ENCODE results near the gene AUTS2. TPM values are rescaled to one million over a fixed set of nuclear protein-coding genes. Genes with fewer than 3 reads are reported as not detected.

The AUTS2 gene
- total and polyA plus RNA-seq, 10 of the 15 experiments (the other 5 are each of a cell fraction or from before 2014, with no cell fraction given), result 6.4 to 55.6 (median 21.6) TPM

DNA sequence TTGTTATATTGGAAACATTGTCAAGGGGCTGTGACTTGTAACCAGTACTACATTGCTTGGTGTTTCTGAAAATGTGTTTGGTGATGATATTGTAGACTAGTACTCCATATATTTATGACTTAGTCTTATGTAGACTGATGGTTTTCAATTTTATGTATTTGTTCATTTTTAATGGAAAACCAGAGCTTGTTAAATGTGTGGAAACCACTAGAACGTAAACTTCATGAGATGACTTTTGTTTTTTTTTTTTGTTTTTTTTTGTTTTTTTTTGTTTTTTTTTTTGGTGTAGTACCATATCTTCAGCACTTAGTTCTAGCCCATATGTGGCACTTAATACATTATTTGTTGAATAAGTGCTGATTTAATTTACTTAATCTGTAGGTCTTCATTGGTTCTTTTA lies 518.6 kb downstream of the AUTS2 start:
- ATAC-seq (no peak), DNase-seq (ENCODE audit: low read depth, low spot score) (no peak), FAIRE-seq (no peak)
- in situ Hi-C loops (cut with MboI), result no loop called here
- BruUV-seq (replicated peaks), result no TSS peak
- H3K27ac ChIP-seq (ENCODE audit: control insufficient read depth, insufficient read depth), result no peak overlapping the region
- no peaks in the 10 kb centered on the region for H3K4me1 ChIP-seq (ENCODE audit: control insufficient read depth, insufficient read depth, low read length)
- no peaks in the 10 kb centered on the region for H3K79me2 ChIP-seq (ENCODE audit: control insufficient read depth, insufficient read depth, low read length)
- ChIA-PET RAD21 (ENCODE audit: unreplicated experiment) (no interaction called here), CTCF (interaction anchor here (0.6 kb wide), 3 partner anchors 11 to 63 kb away, joined by 3 read pairs; no protein-coding TSS in a partner anchor), POLR2A (interaction anchor here (1.1 kb wide), 1 partner anchor 580 kb away, joined by 3 read pairs; no protein-coding TSS in a partner anchor), SMC1A (ENCODE audit: uncharacterized antibody, unreplicated experiment) (interaction anchor here (1.2 kb wide), 1 partner anchor 53 kb away, joined by 3 read pairs; no protein-coding TSS in a partner anchor)
- no peaks in the 10 kb centered on the region for H4K20me1 ChIP-seq (ENCODE audit: control insufficient read depth, insufficient read depth)
- no peak for TF ChIP-seq ZNF207 (IDR thresholded peaks at IDR 0.05; ENCODE audit: borderline replicate concordance)
- no peak for TF ChIP-seq MEF2B (IDR thresholded peaks at IDR 0.05; ENCODE audit: partially characterized antibody, poor library complexity, severe bottlenecking)
- TF ChIP-seq ETV6 (conservative IDR thresholded peaks at IDR 0.05 in 1 of 2, IDR thresholded peaks at IDR 0.05 in 1 of 2; ENCODE audit: borderline replicate concordance in 1 of 2, low read depth in 1 of 2), result no peak
- TF ChIP-seq SIN3A (IDR thresholded peaks at IDR 0.05; ENCODE audit: low read depth, low read length), result no peak
- TF ChIP-seq BCL11A (IDR thresholded peaks at IDR 0.05; ENCODE audit: low read depth, low read length), result no peak
- no peak for TF ChIP-seq RBBP5 (conservative IDR thresholded peaks at IDR 0.05)
- no peak for TF ChIP-seq FOXM1 (IDR thresholded peaks at IDR 0.05; ENCODE audit: low read depth, low read length)
- no peak for TF ChIP-seq MEF2A (IDR thresholded peaks at IDR 0.05; ENCODE audit: insufficient read depth, low read depth, low read length)
- TF ChIP-seq, protein P1, sequence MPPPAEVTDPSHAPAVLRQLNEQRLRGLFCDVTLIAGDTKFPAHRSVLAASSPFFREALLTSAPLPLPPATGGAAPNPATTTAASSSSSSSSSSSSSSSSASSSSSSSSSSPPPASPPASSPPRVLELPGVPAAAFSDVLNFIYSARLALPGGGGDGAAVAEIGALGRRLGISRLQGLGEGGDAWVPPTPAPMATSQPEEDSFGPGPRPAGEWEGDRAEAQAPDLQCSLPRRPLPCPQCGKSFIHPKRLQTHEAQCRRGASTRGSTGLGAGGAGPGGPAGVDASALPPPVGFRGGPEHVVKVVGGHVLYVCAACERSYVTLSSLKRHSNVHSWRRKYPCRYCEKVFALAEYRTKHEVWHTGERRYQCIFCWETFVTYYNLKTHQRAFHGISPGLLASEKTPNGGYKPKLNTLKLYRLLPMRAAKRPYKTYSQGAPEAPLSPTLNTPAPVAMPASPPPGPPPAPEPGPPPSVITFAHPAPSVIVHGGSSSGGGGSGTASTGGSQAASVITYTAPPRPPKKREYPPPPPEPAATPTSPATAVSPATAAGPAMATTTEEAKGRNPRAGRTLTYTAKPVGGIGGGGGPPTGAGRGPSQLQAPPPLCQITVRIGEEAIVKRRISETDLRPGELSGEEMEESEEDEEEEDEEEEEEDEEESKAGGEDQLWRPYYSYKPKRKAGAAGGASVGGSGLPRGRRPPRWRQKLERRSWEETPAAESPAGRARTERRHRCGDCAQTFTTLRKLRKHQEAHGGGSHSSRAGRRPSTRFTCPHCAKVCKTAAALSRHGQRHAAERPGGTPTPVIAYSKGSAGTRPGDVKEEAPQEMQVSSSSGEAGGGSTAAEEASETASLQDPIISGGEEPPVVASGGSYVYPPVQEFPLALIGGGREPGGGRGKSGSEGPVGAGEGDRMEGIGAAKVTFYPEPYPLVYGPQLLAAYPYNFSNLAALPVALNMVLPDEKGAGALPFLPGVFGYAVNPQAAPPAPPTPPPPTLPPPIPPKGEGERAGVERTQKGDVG (CRISPR knock-in tag; IDR thresholded peaks at IDR 0.05), result no peak
- no peaks in the 10 kb centered on the region; a peak in 1 of 4 replicates for H3K36me3 ChIP-seq (ENCODE audit: control insufficient read depth in 2 of 2, insufficient read depth in 2 of 2, low read length in 1 of 2)
- 44% methylated on average over 1 of the region's 1 CpG for WGBS (ENCODE audit: insufficient coverage, insufficient replicate concordance, low lambda C conversion rate, missing lambda C conversion rate)
- no peak overlapping the region for H3K4me3 ChIP-seq
- no peaks in the 10 kb centered on the region for H3K27me3 ChIP-seq (replicated peaks in 1 of 2; ENCODE audit: control insufficient read depth in 2 of 2, insufficient read depth in 2 of 2, low read length in 1 of 2)
- peaks cover 8% of the 10 kb centered on the region for H3K9me3 ChIP-seq (replicated peaks; ENCODE audit: control insufficient read depth, insufficient read depth, low read length)
- H2AFZ ChIP-seq (ENCODE audit: control insufficient read depth, low read depth, low read length), result no peak overlapping the region
- intact Hi-C loops (cut with micrococcal nuclease; ENCODE audit: unreplicated experiment), result no loop called here
- no peak overlapping the region for H3K9ac ChIP-seq (ENCODE audit: control insufficient read depth, insufficient read depth, low read length)
- no peak overlapping the region for H3K4me2 ChIP-seq (ENCODE audit: control insufficient read depth, insufficient read depth)

Measured in GM12878 (cell line).